Measurements from ENCODE around the gene LDHB.
A peak's percentile ranks its signal among the peaks of the same experiment; 100 is the strongest.

LDHB gene

DNA sequence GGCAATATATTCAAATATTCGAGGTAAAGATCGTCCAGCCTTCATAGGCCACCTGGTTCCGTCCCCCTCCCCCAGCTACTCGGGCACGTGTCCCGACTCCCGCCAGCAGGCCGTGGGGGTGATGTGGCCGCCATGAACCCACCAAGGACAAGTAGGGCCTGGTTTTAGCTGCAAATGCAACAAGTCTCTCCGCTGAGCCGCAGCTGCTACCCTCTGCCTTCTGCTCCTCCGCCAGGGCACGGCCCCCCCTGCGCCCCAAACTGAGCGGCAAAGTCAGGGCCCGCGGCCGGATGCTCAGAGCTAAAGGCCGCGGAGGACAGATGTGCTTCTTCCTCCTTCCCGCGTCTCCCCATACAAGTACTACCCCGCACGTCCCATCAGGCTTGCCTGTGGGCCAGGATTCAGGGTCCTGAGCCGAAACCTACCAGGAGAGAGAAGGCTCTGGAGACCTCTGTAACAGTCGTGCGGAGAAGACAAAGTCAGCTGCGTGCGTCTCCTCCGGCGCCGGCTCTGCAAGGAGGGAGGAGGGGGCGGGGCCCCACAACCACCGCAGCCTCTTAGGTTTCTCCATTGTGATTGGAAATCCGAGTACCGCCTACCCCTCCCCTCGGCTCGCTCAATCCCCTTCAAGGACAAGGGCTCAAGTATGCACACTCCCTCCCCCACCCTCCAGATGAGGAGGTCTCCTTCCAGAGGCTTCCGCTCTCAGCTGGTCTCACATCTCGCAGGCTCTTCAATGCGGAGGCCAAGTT, at the start of gene LDHB:
Gene LDHB, minus strand, starts transcription at position 517 of the 752 bp plus-strand sequence. CDS start 3,171 bp downstream, outside the sequence.
- no peaks in the 10 kb centered on the region for H3K27me3 ChIP-seq
- peaks cover 22 to 42% (median 28%) of the 10 kb centered on the region in 10 experiments for H3K4me1 ChIP-seq
- H3K27ac ChIP-seq = peak within 1 kb of the TSS; percentile 63 to 99 (median 97)
- no peak for TF ChIP-seq Cebpa-rat (IDR thresholded peaks at IDR 0.05)
- peak within 1 kb of the TSS; percentile 76 to 95 (median 86) for H3K4me3 ChIP-seq
- H3K4me2 ChIP-seq = peak within 1 kb of the TSS; percentile 79 to 96 (median 89)
- H4K20me1 ChIP-seq = peaks cover 7 to 49% (median 41%) of the 10 kb centered on the region in 11 experiments; a peak in 19 of 22 replicates
- peaks cover 0 to 15% (median 13%) of the 10 kb centered on the region in 11 experiments; a peak in 18 of 22 replicates for H3K9me3 ChIP-seq (replicated peaks in 1 of 11)
- H3K9ac ChIP-seq = peak within 1 kb of the TSS; percentile 81 to 99 (median 97)
- H3K36me3 ChIP-seq = peaks cover 24 to 40% (median 27%) of the 10 kb centered on the region in 11 experiments

DNA sequence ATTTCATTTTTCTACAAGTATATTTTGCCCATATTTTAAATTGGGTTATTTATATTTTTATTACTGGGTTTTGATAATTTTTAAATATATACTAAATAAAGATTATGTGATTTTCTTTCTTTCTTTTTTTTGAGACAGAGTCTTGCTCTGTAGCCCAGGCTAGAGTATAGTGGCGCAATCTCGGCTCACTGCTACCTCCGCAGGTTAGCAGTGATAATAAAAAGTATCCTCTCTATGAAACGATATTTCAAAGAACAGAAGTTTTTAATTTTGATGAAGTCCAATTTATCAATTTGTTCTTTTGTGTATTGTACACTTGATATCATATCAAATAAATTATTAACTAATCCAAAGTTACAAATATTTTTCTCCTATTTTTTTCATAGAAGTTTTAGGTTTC, 47.2 kb upstream of the LDHB start:
- Histone ChIP-seq H3K4me3 (no peak overlapping the region), H3K27me3 (no peaks in the 10 kb centered on the region), H3K36me3 (no peaks in the 10 kb centered on the region), H3K27ac (no peak overlapping the region), H3K4me2 (no peak overlapping the region), H3K9me3 (replicated peaks in 1 of 11) (no peaks in the 10 kb centered on the region), H3K4me1 (no peaks in the 10 kb centered on the region), H4K20me1 (no peaks in the 10 kb centered on the region), H3K9ac (no peak overlapping the region)
- no peak for TF ChIP-seq Cebpa-rat (IDR thresholded peaks at IDR 0.05)

DNA sequence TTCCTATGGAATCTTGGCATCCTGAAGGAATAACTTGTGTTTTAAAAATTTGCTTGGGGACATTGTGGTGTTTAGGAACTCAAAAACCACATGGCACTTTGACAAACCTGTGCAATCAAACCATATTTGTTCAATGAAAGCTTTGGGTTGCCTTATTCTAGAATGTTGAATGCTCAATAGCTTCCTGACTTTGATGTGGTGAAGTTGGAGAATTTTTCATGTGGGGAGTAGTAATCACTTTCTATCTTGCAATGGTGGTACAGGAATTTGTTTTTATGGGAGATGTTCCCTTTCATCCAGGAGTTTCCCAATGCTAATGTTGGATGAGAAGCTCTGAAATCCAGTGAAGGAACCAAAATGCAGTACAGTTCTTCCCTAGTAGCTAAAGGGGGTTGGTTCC, 42.2 kb upstream of the LDHB start:
- Histone ChIP-seq H4K20me1 (no peaks in the 10 kb centered on the region), H3K4me1 (peaks cover 0 to 4% (median 0%) of the 10 kb centered on the region in 10 experiments; a peak in 3 of 20 replicates), H3K9me3 (replicated peaks in 1 of 11) (no peaks in the 10 kb centered on the region), H3K27me3 (no peaks in the 10 kb centered on the region), H3K9ac (no peak overlapping the region), H3K27ac (no peak overlapping the region), H3K36me3 (no peaks in the 10 kb centered on the region), H3K4me3 (no peak overlapping the region), H3K4me2 (no peak overlapping the region)
- TF ChIP-seq Cebpa-rat (IDR thresholded peaks at IDR 0.05) = no peak

DNA sequence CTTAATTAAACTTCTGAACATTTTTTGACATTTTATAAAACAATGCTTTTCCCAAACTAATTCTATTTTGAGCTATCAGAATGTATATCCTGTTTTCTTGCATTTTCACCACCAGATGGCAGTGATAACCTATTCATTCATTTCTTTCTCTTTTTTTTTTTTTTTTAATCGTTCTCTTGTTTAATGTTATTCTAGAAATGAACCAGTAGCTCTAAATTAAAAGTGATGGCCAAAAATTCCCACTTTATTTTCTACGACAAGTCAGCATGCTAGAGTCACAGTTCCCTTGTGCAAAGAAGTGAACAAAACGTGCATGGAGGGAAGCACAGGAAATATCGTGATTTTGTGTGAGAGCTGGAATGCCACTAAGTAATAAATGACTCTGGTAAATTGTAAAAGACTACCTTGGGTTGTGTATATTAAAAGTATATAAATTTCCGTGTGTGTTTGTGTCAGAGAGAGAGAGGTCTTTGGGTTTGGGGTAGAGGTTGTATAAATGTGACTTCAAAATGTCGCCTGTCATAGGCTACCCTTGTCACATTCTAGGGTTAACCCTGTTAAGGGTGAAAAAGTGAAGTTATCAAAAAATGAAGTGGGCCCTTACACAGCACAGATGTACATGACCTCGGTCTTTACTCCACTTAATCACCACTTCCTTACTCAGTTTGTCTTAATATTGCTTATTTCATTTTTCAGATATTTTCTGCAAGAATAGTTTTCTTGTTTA, 40.4 kb upstream of the LDHB start:
- Histone ChIP-seq H3K4me3 (no peak overlapping the region), H3K36me3 (no peaks in the 10 kb centered on the region), H3K9ac (no peak overlapping the region), H3K4me1 (peaks cover 0 to 7% (median 0%) of the 10 kb centered on the region in 10 experiments; a peak in 3 of 20 replicates), H3K9me3 (replicated peaks in 1 of 11) (no peaks in the 10 kb centered on the region), H4K20me1 (no peaks in the 10 kb centered on the region), H3K27ac (no peak overlapping the region), H3K4me2 (no peak overlapping the region), H3K27me3 (no peaks in the 10 kb centered on the region)
- no peak for TF ChIP-seq Cebpa-rat (IDR thresholded peaks at IDR 0.05)

DNA sequence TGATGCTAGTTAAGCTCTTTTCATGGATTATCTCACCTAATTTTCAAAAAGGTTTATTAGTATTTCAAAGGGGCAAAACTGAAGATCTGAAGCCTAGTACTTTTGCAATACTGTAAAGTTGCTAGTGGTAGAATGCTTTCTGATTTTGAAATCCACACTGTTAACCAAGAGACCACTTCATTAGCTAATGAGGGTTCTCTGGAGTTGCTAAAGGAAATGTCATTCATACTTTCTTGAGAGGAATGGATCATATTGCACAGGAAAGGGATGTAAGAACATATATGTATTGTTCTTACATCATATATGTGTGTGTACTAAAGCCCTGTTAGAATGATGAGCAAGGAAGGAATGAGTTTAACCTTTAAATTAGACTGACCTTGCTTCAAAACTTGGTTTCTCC, 39.0 kb upstream of the LDHB start:
- Histone ChIP-seq H3K27me3 (no peaks in the 10 kb centered on the region), H3K9ac (0 out of 22 replicates have a peak overlapping the region, but pooled peaks of 1 of the 11 experiments have one; percentile 24), H3K4me1 (peaks cover 0 to 7% (median 0%) of the 10 kb centered on the region in 10 experiments; a peak in 3 of 20 replicates), H3K36me3 (no peaks in the 10 kb centered on the region), H3K9me3 (replicated peaks in 1 of 11) (no peaks in the 10 kb centered on the region), H3K4me3 (no peak overlapping the region), H4K20me1 (no peaks in the 10 kb centered on the region), H3K27ac (no peak overlapping the region), H3K4me2 (no peak overlapping the region)
- no peak for TF ChIP-seq Cebpa-rat (IDR thresholded peaks at IDR 0.05)

DNA sequence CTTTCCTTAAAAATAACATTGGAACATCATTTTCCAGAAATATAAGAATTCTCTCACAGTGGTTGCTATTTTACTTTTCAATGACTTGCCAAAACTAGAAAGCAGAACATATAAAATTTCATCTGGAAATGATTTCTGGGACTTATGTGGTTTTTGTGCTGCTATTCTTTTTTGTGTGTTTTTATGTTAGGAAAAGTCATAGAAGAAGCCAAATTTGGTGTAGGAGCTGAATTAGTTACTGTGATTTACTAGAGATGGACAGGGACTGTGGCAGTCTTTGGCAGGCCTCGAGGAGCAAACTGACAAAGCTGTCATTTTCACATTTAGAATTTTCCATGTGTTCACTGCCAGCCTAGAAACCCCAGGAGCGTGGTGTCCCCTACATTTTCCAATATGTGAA, 38.3 kb upstream of the LDHB start:
- Histone ChIP-seq H3K4me3 (no peak overlapping the region), H3K27ac (no peak overlapping the region)

DNA sequence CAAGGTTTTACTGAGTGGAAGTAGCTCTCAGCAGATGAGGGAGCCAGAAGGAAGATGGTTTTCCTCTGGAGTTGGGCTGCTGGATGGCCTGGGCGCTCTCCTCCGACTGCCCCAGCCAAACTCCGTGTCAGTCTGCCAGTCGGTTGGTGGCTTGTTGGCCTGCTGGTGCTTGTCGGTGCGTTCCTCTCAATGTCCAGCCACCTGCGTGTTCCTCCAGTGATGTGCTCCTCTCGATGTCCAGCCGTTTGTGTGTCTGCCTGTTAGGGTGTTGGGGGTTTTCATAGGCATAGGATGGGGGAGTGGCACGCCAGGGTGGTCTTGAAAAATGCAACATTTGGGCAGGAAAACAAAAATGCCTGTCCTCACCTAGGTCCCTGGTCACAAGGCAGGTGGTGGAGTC, 37.0 kb upstream of the LDHB start:
- Histone ChIP-seq H3K27me3 (no peaks in the 10 kb centered on the region), H3K4me3 (no peak overlapping the region), H3K27ac (no peak overlapping the region), H3K9ac (no peak overlapping the region), H3K9me3 (replicated peaks in 1 of 11) (peaks cover under 1 to 3% (median 1%) of the 10 kb centered on the region in 11 experiments; a peak in 14 of 22 replicates), H3K4me2 (no peak overlapping the region; a peak in 1 of 22 replicates), H3K4me1 (peaks cover 0 to 9% (median 4%) of the 10 kb centered on the region in 10 experiments; a peak in 5 of 20 replicates), H3K36me3 (no peaks in the 10 kb centered on the region), H4K20me1 (no peaks in the 10 kb centered on the region)
- no peak for TF ChIP-seq Cebpa-rat (IDR thresholded peaks at IDR 0.05)

More for the DNA sequence above, 38.3 kb upstream of the LDHB start:
- Histone ChIP-seq H3K4me1 (peaks cover 0 to 7% (median under 1%) of the 10 kb centered on the region in 10 experiments; a peak in 5 of 20 replicates), H4K20me1 (no peaks in the 10 kb centered on the region), H3K27me3 (no peaks in the 10 kb centered on the region), H3K36me3 (no peaks in the 10 kb centered on the region), H3K9ac (0 out of 22 replicates have a peak overlapping the region, but pooled peaks of 1 of the 11 experiments have one; percentile 24), H3K9me3 (replicated peaks in 1 of 11) (no peaks in the 10 kb centered on the region), H3K4me2 (no peak overlapping the region)
- no peak for TF ChIP-seq Cebpa-rat (IDR thresholded peaks at IDR 0.05)

DNA sequence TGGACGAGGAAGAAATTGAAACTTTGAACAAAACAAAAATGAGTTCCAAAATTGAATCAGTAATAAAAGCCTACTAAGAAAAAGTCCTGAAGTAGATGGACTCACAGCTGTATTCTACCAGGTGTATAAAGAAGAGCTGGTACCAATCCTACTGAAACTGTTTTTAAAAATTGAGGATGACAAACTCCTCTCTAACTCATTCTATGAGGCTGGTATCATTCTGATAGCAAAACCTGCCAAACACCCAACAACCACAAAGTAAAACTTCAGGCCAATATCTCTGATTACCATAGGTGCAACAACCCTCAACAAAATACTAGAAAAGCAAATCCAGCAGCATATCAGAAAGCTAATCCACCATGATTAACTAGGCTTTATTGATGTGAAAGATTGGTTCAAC, 33.9 kb upstream of the LDHB start:
- no peak overlapping the region for H3K4me3 ChIP-seq
- H3K27me3 ChIP-seq = no peaks in the 10 kb centered on the region
- no peak overlapping the region for H3K9ac ChIP-seq
- H3K27ac ChIP-seq = no peak overlapping the region
- peaks cover 15 to 27% (median 23%) of the 10 kb centered on the region in 11 experiments for H3K9me3 ChIP-seq (replicated peaks in 1 of 11)
- no peak for TF ChIP-seq Cebpa-rat (IDR thresholded peaks at IDR 0.05)
- no peaks in the 10 kb centered on the region for H4K20me1 ChIP-seq
- H3K4me2 ChIP-seq = no peak overlapping the region
- no peaks in the 10 kb centered on the region for H3K36me3 ChIP-seq
- peaks cover 0 to 9% (median 4%) of the 10 kb centered on the region in 10 experiments; a peak in 5 of 20 replicates for H3K4me1 ChIP-seq

DNA sequence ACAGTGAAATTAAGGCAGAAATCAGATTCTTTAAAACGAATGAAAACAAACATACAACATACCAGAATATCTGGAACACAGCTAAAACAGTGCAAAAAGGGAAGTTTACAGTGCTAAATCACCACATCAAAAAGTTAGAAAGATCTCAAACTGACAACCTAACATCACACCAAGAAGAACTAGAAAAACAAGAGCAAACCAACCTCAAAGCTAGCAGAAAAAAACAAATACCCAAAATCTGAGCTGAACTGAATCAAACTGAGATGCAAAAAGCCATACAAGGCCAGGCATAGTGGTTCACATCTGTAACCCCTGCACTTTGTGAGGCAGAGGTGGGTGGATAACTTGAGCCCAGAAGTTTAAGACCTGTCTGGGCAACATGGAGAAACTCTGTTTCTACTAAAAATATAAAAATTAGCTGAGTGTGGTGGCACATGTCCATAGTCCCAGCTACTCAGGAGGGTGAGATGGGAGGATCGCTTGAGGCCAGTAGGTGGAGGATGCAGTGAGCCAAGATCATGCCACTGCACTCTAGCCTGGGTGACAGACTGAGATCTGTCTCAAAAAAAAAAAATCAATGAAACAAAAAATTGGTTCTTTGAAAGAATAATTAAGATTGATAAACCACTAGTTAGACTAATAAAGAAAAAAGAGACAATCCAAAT, 33.2 kb upstream of the LDHB start:
- peaks cover 0 to 9% (median 4%) of the 10 kb centered on the region in 10 experiments; a peak in 5 of 20 replicates for H3K4me1 ChIP-seq
- TF ChIP-seq Cebpa-rat (IDR thresholded peaks at IDR 0.05) = no peak

More for the DNA sequence above, 33.2 kb upstream of the LDHB start:
- Histone ChIP-seq H3K36me3 (no peaks in the 10 kb centered on the region), H3K4me3 (no peak overlapping the region), H3K27me3 (no peaks in the 10 kb centered on the region), H3K4me2 (no peak overlapping the region), H3K9me3 (replicated peaks in 1 of 11) (peaks cover 15 to 27% (median 23%) of the 10 kb centered on the region in 11 experiments), H3K27ac (no peak overlapping the region), H4K20me1 (no peaks in the 10 kb centered on the region), H3K9ac (no peak overlapping the region)
